Smooth muscle cell (in vitro differentiated cells): ENCODE measurements around the gene CHURC1. TPM values are rescaled to one million over a fixed set of nuclear protein-coding genes. Genes with fewer than 3 reads are reported as not detected.

Experiments used
- DNase-seq: peaks from one replicate; lab custom pipeline; 2025; ENCODE audit not compliant: unreplicated experiment; lab: John Stamatoyannopoulos, UW
- H2AFZ ChIP-seq: fragments of 200-600 bp; sonication (generic); 2 replicates; pipeline ENCODE4 v1.6.0; 2016; ENCODE audit warnings: antibody characterized with exemption, low read depth, mild to moderate bottlenecking
- H3F3A ChIP-seq: fragments of 200-600 bp; sonication (generic); 2 replicates; pipeline ENCODE4 v1.6.0; 2017; ENCODE audit warnings: antibody characterized with exemption, low read depth
- H3K27ac ChIP-seq: fragments of 200-600 bp; sonication (generic); 2 replicates; pipeline ENCODE4 v1.5.1; 2016; ENCODE audit warnings: low read depth, mild to moderate bottlenecking
- H3K27me3 ChIP-seq: fragments of 200-600 bp; sonication (generic); 2 replicates; pipeline ENCODE4 v1.6.1; 2016; ENCODE audit warnings: low read depth, mild to moderate bottlenecking
- H3K36me3 ChIP-seq: fragments of 200-600 bp; sonication (generic); 2 replicates; pipeline ENCODE4 v1.5.1; 2016; ENCODE audit warnings: low read depth
- H3K4me1 ChIP-seq: fragments of 200-600 bp; sonication (generic); 2 replicates; pipeline ENCODE4 v1.5.1; 2016; ENCODE audit warnings: low read depth
- H3K4me2 ChIP-seq: fragments of 200-600 bp; sonication (generic); 2 replicates; pipeline ENCODE4 v1.6.0; 2016; ENCODE audit warnings: mild to moderate bottlenecking
- H3K4me3 ChIP-seq: fragments of 200-600 bp; sonication (generic); 2 replicates; pipeline ENCODE4 v1.5.1; 2016; ENCODE audit warnings: mild to moderate bottlenecking
- H3K79me2 ChIP-seq: fragments of 200-600 bp; sonication (generic); 2 replicates; pipeline ENCODE4 v1.6.0; 2016; ENCODE audit warnings: low read depth, mild to moderate bottlenecking
- H3K9ac ChIP-seq: fragments of 200-600 bp; sonication (generic); 2 replicates; pipeline ENCODE4 v1.6.0; 2016; ENCODE audit warnings: low read depth
- H3K9me3 ChIP-seq: fragments of 200-600 bp; sonication (generic); replicated peaks from 2 replicates; pipeline ENCODE4 v1.5.1; 2016; ENCODE audit warnings: low read depth
- H4K20me1 ChIP-seq: fragments of 200-600 bp; sonication (generic); 2 replicates; pipeline ENCODE4 v1.6.0; 2016; ENCODE audit warnings: low read depth
- CTCF ChIP-seq: fragments of 200-600 bp; sonication (generic); IDR thresholded peaks from 2 replicates; pipeline ENCODE4 v1.5.1; 2017; ENCODE audit warnings: borderline replicate concordance, mild to moderate bottlenecking, antibody characterized with exemption; ENCODE audit not compliant: insufficient read depth, poor library complexity, severe bottlenecking
- WGBS: methylation state at CpG from one replicate; pipeline ENCODE4 v1.1.7; 2016; ENCODE audit warnings: low lambda C conversion rate; 5-methylcytosine and 5-hydroxymethylcytosine counted together
- polyA plus RNA-seq: library from polyadenylated mRNA; unstranded; fragments of >200 nt; fragmentation: Nextera tagmentation; extraction: Ambion mirVana; gene quantifications from 2 replicates; pipeline ENCODE4 v1.2.1, GENCODE V29; 2016
- total RNA-seq: library from RNA; depleted of rRNA; stranded (reverse); fragments of >200 nt; gene quantifications from 2 replicates; pipeline ENCODE4 v1.2.3, GENCODE V29; 2014

The CHURC1 gene
- total and polyA plus RNA-seq, 2 experiments from 2014 or later, result 48.8 to 102 TPM

DNA sequence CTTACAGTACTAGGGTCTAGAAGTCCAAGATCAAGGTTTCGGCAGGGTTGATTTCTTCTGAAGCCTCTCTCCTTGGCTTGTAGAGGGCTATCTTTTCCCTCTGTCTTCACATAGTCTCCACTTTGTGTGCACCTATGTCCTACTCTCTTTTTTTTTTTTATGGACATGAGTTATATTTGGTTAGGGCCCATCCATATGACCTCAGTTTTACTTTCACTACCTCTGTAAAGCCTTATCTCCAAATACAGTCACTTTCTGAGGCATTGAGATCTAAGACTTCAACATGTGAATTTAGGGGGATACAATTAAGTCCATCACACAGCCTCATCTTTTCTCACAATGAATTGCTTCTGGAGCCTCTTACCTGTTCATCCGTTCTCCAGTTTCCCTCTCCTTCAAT, 28.7 kb upstream of the CHURC1 start:
- WGBS, result 98% methylated on average over 2 of the region's 2 CpGs
- Histone ChIP-seq H3K27ac (no peak overlapping the region), H3K9ac (no peak overlapping the region), H4K20me1 (no peaks in the 10 kb centered on the region), H3K27me3 (peaks cover 69% of the 10 kb centered on the region), H3F3A (no peaks in the 10 kb centered on the region), H3K9me3 (no peaks in the 10 kb centered on the region), H3K79me2 (no peaks in the 10 kb centered on the region), H3K4me2 (no peak overlapping the region), H3K4me3 (no peak overlapping the region), H3K36me3 (no peaks in the 10 kb centered on the region), H3K4me1 (no peaks in the 10 kb centered on the region), H2AFZ (no peak overlapping the region)
- no peak for TF ChIP-seq CTCF
- no peak for DNase-seq

DNA sequence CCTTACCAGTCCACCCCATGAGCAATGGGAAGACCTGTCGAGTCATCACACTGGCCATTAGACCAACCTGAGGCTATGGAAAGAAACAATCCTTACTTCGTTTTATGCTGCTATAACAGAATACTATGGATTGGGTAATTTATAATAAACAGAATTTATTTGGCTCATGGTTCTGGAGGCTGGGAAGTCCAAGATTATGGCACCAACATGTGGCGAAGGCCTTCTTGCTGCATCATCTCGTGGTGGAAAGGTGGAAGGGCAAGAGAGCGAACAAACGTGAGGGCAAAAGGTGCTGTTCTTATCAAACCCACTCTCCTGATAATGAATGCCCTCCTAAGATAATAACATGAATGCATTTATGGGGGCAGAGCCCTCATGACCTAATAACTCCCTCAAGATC, 24.9 kb upstream of the CHURC1 start:
- WGBS, result 88% methylated on average over 6 of the region's 6 CpGs
- DNase-seq, result no peak
- Histone ChIP-seq H3K4me1 (no peaks in the 10 kb centered on the region), H3K36me3 (no peaks in the 10 kb centered on the region), H3K27ac (no peak overlapping the region), H4K20me1 (no peaks in the 10 kb centered on the region), H3K9ac (no peak overlapping the region), H3K9me3 (no peaks in the 10 kb centered on the region), H3F3A (no peaks in the 10 kb centered on the region), H3K4me3 (no peak overlapping the region), H3K4me2 (no peak overlapping the region), H3K27me3 (peaks cover 31% of the 10 kb centered on the region), H3K79me2 (no peaks in the 10 kb centered on the region), H2AFZ (no peak overlapping the region)
- TF ChIP-seq CTCF, result no peak

GRCh38 chr14:64891173-64891838, 22.9 kb upstream of the CHURC1 start:
- DNase-seq, result no peak
- H2AFZ ChIP-seq, result no peak overlapping the region
- H3K27me3 ChIP-seq, result peaks cover 17% of the 10 kb centered on the region
- no peaks in the 10 kb centered on the region for H3K79me2 ChIP-seq
- 90% methylated on average over 4 of the region's 4 CpGs for WGBS
- no peak overlapping the region for H3K4me3 ChIP-seq
- no peak for TF ChIP-seq CTCF
- no peak overlapping the region for H3K27ac ChIP-seq
- H3K36me3 ChIP-seq, result no peaks in the 10 kb centered on the region
- no peak overlapping the region for H3K9ac ChIP-seq
- no peaks in the 10 kb centered on the region for H3F3A ChIP-seq
- no peaks in the 10 kb centered on the region for H3K9me3 ChIP-seq
- no peaks in the 10 kb centered on the region for H4K20me1 ChIP-seq
- H3K4me1 ChIP-seq, result no peaks in the 10 kb centered on the region
- H3K4me2 ChIP-seq, result no peak overlapping the region

- peak; percentile 68 for TF ChIP-seq CTCF
- Histone ChIP-seq H3K9ac (no peak overlapping the region), H3K79me2 (no peaks in the 10 kb centered on the region), H3K36me3 (no peaks in the 10 kb centered on the region), H3K4me3 (no peak overlapping the region), H3K4me2 (no peak overlapping the region), H3F3A (no peaks in the 10 kb centered on the region), H3K27ac (no peak overlapping the region), H3K27me3 (peaks cover 12% of the 10 kb centered on the region), H3K9me3 (no peaks in the 10 kb centered on the region), H3K4me1 (no peaks in the 10 kb centered on the region), H4K20me1 (no peaks in the 10 kb centered on the region), H2AFZ (no peak overlapping the region)
- no peak for DNase-seq
- WGBS, result 61% methylated on average over 2 of the region's 2 CpGs
Observed at GRCh38 chr14:64891839-64892375, 22.3 kb upstream of the CHURC1 start.
